ENCODE results near the gene CDK5.

GRCh38 chr7:151058781-151059366, 1.2 kb upstream of the CDK5 start:
- TF ChIP-seq CTCF (IDR thresholded peaks at IDR 0.05 in 4 of 5, conservative IDR thresholded peaks at IDR 0.05 in 1 of 5) = no peak
- no peak for TF ChIP-seq POLR2A (IDR thresholded peaks at IDR 0.05)
